Jurkat, Clone E6-1 (cell line): Measurements from ENCODE around the gene VAT1L.

Experiments
- DNase-seq: peaks from one replicate; pipeline ENCODE4 v3.0.0-alpha.2; 2011; ENCODE audit warnings: low read depth, low spot score
- H3K4me3 ChIP-seq: 2 replicates; pipeline ENCODE4 v1.5.1; 2011; ENCODE audit warnings: mild to moderate bottlenecking, low read length, control low read depth, moderate library complexity

The VAT1L gene

DNA sequence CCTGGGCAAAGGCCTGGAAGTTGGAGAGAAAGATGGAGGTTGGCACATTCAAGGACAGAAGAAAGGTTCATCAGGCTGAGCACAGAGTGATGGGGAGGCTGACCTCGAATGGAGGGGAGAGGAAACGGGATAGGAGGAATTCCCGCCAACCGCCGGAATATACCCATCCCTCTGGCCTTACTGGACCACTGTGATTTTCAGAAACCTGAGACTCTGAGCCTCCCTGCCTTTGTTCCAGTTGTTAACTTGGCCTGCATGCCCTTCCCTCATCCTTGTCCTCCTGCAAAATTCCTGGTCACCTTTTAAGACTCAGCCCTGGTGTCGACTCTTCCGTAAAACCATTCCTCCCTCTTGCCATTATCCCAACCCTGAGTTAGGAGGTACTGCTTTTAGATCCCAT, 107.6 kb downstream of the VAT1L start:
- no peak overlapping the region for H3K4me3 ChIP-seq
- no peak for DNase-seq

DNA sequence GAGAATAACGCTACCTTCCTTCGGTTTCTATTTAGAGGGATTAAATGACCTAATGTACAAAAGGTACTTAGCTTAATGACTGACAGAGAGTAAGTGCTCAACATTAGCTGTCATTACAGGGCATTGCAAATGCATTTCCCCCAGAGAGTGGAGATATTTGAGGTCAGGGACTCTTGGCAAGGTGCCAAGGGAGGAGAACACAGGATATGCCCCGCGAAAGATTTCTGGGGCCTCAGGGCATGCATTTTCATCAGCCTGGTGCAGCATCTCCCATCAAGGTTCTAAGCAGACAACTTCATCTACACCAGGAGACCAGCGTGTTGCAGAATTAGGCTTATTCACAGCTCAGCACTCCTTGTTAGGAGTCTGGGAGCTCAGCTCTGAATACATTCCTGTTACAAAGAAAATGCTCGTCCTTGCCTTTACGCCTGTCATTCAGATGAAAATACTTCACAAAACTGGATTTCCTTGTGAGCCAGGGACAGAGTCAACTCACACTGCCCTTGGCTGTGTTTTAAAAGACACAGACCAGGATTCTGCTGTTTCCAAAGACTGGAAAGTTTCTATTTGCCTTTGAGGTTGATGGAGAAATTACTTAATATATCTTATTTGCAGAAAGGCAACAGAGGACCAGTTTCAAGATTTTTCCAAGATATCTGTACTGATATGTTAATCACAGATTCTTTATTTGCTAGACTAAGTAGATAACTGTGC, 108.2 kb downstream of the VAT1L start:
- H3K4me3 ChIP-seq, result no peak overlapping the region
- no peak for DNase-seq

DNA sequence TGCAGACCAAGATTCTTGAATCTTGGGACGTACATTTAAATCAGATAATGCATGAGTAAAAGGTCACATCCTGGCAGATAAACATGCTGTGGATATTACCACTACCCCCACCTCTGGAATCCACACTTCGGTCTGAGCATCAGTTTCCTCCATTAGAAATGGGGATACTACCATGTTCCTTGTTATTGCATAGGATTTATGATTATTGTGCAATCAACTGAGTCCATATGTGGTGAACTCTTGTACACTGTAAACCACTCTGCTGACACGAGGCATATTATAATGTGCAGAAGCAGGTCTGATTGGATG, 108.7 kb downstream of the VAT1L start:
- no peak overlapping the region for H3K4me3 ChIP-seq
- DNase-seq, result no peak

DNA sequence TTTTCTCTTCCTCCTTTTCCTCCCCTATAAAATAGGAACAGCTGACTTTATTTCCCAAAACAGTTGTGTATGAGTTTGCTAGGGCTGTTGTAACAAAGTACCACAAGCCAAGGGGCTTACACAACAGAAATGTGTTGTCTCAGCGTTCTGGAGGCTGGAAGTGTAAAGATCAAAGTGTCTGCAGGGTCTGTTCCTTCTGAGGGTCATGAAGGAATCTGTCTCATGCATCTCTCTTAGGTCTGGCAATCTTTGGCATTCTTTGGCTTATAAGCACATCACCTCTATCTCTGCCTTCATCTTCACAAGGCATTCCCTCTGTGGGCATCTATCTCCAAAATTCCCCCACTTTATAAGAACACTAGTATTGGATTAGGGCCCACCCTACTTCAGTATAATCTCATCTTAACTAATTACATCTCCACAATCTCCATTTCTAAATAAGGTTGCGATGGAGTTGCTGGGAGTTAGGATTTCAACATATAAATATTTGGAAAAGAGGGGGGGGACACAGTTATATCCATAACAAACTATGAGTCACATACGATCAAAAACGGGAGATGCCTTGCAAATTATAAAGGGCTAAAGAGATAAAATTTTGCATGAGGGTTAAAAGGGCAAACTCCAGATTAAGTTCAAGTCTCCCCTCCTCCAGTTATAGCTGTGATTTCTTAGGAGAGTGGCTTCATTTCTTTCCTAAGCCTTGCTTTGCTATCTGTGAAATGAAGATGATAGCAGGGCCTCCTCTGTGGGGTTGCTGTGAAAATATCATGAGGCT, 109.7 kb downstream of the VAT1L start:
- H3K4me3 ChIP-seq, result no peak overlapping the region
- DNase-seq, result no peak

DNA sequence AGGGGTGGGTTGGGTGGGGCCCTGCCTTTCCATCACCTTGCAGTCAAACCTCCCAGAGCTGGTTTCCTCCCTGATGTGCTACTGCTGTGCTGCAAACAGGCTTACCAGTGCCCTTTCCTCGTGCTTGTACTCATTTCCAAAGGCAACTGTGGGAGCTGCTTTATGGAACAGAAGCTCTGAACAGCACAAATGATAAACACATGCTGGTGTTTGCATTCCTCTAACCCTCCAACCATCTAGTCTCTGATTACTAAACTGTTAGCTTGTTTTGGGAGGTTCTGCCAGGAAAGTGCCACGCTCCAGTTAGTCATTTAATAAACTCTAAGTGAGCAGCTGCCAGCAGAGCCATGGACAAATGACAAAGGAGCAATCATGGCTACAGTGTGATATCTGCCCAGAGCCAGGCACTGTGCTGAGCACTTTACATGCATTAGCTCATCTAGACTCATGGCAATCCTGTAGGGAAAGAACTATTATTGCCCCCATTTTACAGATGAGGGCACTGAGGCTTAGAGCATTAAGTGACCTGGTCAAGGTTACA, 110.4 kb downstream of the VAT1L start:
- H3K4me3 ChIP-seq, result no peak overlapping the region
- no peak for DNase-seq

DNA sequence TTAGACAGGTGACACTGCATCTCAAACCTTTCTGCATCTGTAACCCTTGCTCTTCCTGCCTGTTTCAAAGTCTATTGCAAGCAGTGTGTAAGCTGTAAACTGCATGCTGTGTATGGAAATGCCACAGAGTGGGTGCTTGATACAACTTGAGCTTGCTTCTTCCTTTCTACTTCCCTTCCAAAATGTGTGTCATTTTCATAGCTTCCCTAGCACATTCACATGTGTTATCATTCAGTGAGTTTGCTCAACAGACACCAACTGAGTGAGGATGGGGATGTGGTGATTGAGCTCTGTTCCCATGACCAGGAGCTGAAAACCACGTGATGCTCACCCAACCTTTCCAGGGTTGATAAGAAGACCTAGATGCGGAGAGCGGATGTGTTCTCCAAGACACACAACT, 111.1 kb downstream of the VAT1L start:
- DNase-seq, result no peak
- H3K4me3 ChIP-seq, result no peak overlapping the region

DNA sequence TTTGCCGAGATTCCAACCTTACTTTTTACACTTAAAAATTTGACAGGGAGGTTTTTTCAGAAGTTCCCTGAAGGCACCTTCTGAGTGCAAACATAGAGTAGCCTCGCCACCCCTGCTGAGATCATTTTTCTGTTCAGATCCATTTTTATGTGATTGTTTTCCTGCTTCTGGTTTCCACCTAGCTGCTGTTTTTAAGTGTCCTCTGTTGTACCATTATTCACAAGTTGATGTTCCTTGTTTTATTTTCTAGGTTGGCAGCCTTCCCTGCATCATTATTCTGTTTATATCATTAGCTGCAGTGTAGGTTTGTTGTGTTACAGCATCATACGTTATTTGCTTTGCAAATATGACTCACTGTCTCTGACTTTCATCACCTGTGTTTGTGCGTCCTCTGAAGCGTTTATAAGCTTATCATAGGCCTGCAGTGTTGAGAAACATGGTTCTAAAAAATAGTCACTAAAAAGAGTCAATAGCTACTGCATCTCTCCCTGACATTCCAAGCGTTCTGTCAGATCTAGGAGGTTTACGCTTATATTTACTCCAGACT, 117.1 kb downstream of the VAT1L start:
- DNase-seq, result no peak
- no peak overlapping the region for H3K4me3 ChIP-seq

DNA sequence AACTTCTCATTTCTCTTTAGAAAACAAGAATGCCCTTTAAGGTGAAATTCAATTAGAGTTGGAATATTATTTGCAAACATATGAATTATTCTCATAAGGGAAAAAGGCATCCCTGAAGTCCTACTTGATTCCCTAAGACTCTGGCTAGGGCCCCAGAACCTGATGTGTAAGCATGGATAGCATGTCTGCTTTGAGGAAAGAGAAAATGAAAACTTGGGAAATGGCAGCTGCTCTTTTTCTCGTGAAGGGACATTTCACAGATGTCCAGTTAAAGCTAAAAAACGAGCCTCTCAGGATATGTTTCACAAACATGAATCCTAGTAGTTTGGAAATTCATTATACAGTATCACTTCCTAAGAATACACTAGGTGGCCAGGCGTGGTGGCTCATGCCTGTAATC, 121.7 kb downstream of the VAT1L start:
- DNase-seq, result no peak
- H3K4me3 ChIP-seq, result no peak overlapping the region

DNA sequence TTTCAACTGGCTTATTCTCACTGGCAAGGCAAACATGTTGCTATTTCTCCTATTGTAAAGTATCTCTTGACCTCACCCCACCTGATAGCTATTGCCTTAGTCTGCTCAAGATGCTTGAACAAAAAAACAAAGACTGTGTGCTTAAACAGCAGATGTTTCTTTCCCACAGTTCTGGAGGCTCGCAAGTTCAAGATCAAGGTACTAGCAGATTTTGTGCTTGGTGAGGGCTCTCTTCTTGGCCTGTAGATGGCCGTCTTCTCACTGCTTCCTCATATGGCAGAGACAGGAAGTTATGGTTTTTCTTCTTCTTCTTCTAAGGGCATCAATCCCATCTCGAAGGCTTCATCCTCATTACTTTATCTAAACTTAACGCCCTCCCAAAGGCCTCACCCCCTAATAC, 124.3 kb downstream of the VAT1L start:
- H3K4me3 ChIP-seq, result no peak overlapping the region
- no peak for DNase-seq

DNA sequence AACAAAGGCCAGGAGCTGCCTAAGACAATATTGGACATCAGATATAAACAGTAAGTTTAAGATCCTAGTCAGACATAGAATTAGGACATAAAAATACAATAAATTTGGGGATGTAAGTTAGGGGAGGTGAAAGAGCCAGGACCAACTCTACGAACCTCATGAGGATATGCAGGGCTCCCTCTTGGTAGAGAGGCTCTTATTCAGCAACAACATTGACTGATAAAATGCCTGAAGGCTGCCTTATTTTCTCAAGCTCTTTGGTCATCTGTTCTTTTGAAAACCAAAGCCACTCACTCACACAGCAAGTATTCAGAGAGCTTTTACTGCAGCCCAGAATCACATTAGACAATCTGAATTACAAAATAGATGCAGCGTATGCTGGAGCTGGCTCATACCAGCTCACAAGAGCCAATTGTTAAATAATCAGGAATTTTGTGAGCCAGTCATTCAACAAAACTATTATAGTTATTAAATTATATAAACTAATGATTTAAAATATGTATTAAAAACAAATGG, 125.4 kb downstream of the VAT1L start:
- DNase-seq, result no peak
- H3K4me3 ChIP-seq, result no peak overlapping the region

DNA sequence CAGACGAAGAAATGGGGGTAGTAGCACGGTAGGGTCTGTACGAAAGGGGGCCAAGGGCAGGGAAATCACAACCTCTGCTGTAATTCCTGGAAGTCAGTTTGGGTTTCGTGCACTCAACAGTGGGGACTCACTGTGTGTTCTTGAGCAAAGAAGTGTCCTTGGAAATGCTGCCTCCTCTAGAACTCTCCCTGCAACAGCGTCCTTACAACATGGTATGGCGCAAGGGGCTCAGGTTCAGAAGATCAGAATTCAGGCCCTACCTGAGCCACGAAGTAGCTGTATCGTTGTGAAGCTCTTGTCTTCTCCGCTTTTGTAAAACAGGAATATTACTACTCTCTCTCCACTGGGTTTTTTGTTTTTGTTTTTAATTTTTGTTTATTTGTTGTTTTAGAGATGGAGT, 127.7 kb downstream of the VAT1L start:
- H3K4me3 ChIP-seq, result no peak overlapping the region
- no peak for DNase-seq

DNA sequence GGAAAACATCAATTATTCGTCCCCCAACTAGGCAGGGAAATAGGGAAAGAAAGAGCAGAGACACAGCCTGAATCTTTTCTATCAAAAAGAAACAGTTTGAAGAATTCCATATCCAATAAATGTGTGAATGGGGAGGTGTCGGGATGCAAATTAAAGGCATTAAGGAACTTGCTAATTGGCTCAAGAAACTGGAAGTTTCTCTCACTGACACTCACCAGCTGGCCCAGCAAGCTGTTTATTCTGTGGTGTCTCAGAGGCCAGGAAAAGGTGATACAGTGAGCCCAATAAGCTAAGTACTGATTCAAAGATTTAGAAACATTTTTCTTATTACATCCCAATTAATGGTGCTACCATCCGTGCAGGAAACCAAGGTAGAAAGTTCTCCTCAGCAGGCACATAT, 129.6 kb downstream of the VAT1L start:
- no peak for DNase-seq
- H3K4me3 ChIP-seq, result no peak overlapping the region

DNA sequence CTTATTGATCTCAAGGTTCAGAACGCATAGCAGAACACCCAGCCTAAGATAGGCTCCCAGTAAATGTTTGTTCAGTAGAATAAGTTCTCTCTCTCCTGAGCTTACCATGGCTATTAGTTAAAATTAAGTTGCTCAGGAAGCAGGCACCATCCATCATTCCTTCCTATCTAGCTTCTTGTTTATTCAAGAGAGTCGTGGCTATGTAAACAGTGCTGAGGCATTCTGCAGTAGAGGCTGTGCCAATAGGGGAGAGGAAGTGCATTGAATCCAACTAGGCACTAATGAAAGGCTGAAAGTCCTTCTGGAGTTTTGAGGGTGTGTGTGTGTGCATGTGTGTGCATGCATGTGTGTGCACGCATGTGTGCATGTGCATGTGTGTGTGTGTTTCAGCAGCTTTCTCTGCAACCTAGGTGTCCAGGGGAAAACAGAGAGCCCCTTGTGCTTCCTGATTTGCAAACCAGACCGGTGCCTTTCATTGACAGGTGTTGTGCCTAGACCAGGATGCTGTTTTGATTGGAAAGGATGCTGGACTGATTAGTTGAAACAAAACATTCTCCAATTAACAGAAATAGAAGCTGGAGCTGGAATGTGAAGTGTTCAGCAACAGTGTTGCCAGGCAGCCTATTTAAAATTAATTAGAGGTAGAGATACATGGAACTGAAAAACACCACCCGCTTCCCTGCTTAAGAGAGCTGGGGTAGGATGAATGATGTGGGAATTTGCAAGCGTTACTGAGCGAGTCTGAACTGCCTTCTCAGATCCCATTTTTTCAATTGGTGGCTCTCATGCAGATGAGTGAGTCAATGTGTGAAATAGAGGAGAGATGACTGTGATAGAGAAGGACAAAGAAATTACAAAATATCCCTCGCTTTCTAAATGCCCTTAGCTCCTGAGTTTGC, 130.7 kb downstream of the VAT1L start:
- no peak overlapping the region for H3K4me3 ChIP-seq
- DNase-seq, result no peak

DNA sequence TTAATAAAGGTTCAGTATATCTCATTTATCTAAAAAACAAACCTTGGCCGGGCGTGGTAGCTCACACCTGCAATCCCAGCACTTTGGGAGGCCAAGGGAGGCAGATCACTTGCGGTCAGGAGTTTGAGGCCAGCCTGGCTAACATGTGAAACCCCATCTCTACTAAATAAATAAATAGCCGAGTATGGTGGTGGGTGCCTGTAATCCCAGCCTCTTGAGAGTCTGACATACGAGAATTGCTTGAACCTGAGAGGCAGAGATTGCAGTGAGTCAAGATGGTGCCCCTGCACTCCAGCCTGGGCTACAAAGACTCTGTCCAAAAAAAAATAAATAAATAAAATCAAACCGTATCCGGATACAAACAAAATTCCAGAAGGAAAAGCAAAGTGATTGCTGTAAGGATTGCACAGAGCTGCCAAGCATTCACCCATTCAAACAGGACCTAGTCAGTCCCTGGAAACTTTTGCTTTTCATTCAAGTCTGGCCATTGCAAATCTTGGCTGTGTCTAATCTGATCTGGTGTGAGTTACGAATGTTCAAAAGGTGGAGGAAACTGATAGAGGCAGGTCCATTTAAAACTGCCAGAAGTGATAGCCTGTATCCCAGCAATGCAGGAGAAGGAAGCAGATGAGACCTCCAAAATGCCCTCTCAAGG, 131.5 kb downstream of the VAT1L start:
- DNase-seq, result no peak
- no peak overlapping the region for H3K4me3 ChIP-seq

DNA sequence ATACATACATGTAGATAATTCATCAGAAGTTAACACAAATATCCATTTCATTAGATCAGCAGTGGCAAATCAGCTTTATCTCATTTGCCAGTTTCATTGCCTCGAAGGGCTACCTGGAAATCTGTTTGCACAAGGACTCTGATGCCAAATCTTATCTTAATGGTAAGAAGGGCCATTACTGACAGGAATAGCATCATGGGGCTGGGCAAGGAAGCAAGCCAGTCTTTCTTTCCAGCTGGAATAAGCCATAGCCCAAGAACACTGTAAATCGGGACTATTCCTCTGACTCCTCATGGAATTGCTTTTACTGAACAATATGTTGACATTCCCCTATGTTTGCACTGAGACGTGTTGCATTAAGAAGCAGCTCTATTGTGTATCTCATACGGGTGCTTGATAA, 132.6 kb downstream of the VAT1L start:
- no peak overlapping the region for H3K4me3 ChIP-seq
- no peak for DNase-seq

DNA sequence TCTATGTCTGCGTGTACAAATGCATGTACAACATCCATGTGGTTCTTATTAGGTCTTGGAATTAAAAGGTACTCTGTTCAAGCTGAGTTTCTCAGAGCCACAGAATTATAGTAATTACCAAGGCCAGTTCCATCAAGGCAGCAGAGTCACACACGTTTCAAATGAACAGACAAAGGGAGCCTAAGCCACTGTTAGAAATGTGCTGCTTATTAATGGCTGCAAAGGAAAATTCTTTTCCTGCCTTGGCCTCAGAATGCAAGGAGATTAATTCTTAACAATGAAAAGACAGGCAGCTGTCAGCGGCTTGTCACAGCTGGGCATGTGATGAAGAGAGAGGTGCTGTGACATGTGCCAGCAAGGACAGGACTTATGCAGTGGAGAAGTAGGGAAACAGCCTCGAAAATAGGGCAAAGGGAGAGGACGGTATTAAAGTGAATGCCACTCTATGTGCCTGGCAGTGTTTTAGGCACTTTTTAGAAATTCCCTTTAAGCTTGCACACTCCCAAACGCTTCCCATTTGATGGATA, 133.9 kb downstream of the VAT1L start:
- H3K4me3 ChIP-seq, result no peak overlapping the region
- no peak for DNase-seq

DNA sequence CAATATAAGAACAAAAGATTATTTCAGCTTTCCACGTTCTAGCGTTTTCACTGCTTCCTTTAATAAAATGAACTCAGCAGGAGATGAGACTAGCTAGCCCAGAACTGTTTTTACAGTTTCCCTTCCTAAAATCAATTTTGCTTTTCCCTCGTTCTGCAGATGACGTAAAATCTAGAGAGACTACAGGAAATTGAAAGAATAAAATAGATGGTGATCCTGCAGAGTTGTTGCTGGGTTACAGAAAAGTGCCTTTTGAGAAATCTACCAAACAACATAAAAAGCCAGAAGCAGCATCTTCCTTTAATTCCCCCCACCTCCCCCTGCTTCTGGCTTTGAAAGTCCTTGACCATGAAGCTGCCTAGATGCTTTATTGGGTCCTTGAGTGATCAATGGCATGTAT, 137.2 kb downstream of the VAT1L start:
- no peak for DNase-seq

DNA sequence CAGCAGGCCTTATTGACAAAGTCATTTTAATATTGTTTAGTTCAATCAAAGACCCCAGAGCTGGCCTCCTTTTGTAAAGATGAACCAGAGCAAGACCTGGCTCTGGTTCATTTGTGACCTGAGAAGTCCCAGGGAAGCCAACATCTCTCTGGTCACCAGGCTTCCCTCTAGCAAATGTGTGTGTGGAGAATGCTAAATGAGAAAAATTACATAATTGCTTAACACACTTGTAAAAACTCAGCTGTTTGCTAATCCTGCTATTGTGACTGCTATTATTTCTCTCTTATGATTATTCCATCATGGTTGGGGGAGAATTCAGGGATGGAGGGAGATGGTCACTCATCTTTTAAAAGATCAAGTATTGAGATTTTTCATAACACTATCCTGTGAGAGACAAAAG, 139.7 kb downstream of the VAT1L start:
- DNase-seq, result no peak
- H3K4me3 ChIP-seq, result no peak overlapping the region

More for the DNA sequence above, 137.2 kb downstream of the VAT1L start:
- H3K4me3 ChIP-seq, result no peak overlapping the region

DNA sequence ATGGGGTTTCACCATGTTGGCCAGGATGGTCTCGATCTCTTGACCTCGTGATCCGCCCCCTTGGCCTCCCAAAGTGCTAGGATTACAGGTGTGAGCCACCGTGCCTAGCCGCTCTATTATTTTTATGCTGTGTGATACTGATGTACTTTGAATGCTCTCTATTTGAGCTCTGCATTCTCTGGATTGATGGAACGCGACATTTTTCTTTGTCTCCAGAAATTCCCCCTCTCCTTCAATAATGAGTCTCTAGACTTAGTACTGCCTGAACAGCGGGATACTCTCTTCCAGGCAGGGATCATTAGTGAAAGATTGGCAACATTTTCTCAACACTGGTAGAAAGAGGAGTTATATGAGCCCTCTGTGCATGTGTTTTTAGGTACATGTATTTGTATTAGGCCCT, 140.6 kb downstream of the VAT1L start:
- no peak overlapping the region for H3K4me3 ChIP-seq
- DNase-seq, result no peak
